Measurements from ENCODE around the gene PRMT1.
"Not testable (repeated sequence)": the region's sequence is repeated elsewhere in the genome, so short reads cannot be mapped to it uniquely, and the experiment has no call there.

Gene PRMT1

DNA sequence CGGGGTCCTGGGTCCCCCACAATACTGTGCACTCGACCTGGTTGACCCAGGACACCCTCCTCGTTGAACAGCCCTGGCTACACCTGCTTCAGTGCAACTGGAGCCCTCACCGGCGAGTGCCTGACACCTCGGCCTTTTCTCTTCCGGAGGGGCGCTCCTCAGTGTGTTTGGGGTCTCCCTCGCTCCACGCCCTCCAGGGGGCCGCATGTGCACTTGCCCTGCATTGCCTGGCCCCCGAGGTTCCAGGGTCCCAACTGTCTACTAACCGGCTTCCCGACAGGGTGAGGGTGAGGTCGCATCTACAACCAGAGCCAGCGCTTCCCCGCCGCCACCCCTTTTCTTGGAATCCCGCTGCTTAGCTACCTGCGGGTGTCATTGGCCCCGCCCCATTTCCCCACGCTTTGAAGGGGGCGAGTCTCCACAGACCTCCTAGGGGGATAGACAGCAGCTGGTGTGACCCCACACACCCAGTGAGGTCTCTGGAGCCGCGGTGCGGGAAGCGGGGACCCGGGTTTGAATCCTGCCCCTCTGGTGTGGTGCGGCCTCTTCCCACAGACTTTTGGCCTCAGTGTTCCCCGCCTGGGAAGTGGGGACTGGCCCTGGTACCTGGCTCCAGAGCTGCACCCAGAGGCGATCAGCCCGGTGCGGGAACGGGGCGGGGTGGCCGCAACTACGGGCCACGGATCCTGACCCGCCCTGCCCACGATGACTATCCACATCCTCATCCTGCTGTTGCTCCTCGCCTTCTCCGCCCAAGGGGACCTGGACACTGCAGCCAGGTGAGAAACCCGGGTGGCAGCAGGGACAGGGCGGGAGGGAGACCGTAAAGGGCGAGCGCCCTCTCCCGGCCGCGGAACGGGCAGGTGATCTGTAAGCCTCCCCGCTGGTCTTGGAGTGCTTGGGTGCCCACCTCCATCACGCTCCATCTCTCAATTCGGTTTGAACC is 12.3 kb downstream of the PRMT1 start, which contains the start of gene ADM5:
Gene ADM5 (plus strand): TSS at position 462 of the 946 bp plus-strand sequence. CDS start 244 bp downstream, at position 706.
- peak; percentile 40 for DNase-seq

DNA sequence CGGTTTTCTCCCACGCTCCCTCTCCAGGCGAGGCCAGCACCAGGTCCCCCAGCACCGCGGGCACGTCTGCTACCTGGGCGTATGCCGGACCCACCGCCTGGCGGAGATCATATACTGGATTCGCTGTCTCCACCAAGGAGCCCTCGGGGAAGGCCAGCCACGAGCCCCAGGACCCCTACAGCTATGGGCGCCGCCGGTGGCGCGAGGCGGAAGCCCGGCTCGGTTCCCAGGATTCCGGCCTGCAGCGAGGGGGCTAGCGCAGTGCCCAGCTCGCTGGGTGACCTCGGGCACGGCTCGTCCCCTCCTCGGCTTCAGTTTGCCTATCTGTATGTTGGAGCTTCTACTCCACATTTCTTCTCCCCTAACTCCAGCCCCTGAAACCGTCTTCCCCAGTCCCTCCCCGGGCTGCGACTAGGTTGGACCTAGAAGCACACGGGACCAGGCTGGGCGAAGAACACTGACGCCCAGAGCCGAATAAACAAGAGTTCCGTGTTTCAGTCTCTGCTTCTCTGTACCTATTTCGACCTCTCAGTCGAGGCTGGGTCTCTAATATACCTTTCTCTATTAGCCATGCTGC is 13.1 kb downstream of the PRMT1 start:
- no peak for DNase-seq

DNA sequence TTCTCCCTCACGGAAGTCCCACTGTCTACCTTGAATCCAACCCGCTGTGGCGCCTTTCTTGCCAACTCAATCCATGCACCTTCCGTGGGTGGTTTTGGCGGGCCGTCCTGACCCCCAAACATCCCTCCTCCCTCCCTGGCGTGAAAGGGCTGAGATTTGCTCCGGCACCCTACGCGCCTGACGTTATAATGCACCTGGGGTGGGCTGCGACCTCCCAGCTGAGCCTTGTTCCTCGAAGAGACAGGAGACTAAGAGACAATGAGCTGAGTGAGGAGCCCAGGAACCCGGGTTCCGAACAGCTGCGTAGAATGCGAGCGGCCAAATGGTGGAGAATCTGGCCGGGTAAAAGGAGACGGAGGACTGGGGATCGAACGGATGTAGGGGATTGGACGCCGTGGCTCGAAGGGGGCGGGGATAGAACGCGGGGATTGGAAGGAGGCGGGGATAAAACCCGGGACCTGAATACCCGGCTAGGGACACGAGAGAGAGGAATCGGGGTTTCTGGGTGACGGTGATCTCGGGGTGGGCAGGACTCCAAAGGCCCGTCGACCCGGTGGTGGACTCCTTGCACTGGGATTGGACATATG is 13.7 kb downstream of the PRMT1 start, which contains the start of gene CPT1C:
Gene CPT1C (plus strand): TSS at position 461 of the 587 bp plus-strand sequence. CDS start 1,137 bp downstream, outside the sequence.
- DNase-seq, result peak; percentile 93

DNA sequence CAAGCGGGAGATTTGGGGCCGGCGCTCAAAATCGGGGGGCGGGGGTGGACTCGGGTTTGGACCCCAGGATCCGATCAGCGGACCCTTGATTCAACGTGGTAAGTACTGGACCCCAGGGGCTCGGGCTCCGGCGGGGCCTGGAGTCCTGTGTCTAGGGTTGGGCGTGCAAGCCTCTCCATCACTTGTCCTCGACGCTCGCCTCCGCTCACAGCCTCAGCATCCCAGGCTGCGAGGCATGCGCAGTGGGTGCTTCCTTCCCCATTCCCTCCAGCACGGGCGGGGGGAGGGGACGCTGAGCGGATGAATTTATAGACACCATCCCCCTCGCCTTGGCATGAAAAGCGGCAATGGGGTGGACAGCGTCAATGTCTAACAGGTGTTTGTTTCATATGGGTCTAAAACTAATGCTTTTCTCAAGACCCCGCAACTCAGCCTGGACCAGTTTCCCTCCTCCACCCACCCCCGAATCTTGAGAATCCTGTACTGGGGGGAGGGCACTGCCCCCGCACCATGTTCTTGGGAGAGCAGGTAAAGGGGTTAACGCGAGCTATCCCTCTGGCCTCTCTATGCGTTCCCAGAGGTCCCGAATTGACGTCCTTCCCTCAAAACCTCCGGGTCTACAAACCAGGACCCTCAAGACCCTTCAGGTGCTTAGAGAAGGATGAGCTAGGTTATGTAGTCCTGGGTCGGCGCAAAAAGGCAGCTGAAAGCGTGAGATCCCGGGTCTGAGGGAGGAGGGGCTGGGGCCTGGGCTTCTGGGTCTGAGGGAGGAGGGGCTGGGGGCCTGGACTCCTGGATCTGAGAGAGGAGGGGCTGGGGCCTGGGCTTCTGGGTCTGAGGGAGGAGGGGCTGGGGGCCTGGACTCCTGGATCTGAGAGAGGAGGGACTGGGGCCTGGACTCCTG is 14.4 kb downstream of the PRMT1 start:
- peak; percentile 55 for DNase-seq

DNA sequence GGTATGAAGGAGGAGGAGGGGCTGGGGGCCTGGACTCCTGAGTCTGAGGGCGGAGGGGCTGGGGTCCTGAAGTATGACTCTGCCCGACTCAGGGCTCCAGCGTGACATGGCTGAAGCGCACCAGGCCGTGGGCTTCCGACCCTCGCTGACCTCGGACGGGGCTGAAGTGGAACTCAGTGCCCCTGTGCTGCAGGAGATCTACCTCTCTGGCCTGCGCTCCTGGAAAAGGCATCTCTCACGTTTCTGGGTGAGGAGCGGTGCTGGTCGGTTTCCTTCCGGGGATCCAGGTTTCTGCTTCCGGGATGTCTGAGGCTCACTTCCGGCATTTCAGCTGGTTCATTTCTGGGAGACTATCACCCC is 15.1 kb downstream of the PRMT1 start:
- DNase-seq, result no peak

DNA sequence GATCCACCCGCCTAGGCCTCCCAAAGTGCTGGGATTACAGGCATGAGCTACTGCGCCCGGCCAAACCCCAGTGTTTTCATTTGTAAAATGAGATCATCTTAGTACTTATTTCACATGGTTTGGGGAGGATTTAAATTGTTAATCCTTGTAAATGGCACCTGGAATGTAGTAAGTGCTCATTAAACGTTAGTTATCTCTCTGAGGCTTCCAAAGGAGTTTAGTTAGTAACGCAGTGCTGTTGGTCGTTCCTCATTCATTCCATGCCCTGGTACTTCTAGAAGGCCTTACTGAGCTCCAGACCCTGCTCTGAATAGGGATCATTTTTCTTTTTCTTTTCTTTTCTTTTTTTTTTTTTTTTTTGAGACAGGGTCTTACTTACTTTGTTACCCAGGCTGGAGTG is 19.0 kb downstream of the PRMT1 start:
- no peak for DNase-seq

DNA sequence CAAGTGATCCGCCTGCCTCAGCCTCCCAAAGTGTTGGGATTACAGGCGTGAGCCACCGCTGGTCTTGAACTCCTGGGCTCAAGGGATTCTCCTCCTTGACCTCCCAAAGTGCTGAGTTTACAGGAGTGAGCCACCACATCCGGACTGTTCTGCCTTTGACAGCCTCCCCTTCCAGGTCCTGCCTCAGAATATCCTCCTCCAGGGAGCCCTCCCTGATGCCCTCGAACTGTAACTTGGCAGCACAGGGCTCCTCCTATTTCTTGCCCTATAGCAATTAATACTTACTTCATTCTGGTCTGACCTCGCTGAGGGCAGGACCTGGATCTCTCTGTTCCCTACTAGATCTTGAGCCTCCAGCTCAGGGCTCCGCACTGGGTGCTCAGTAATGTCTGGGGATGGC is 19.8 kb downstream of the PRMT1 start:
- DNase-seq, result no peak

DNA sequence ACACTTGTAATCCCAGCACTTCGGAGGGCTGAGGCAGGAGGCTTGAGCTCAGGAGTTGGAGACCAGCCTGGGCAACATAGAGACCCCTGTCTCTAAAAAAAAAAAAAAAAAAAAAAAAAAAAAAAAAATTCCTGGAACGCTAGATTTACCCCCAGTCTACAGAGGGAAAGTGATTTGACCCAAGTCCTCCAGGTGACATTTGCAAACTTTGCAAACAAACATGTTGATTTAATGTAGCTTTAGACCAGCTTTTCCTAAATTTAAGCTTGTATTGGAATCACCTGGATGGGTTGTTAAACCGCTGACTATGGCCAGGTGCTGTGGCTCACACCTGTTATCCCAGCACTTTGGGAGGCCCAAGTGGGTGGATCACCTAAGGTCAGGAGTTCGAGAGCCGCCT is 22.3 kb downstream of the PRMT1 start:
- DNase-seq, result no peak

DNA sequence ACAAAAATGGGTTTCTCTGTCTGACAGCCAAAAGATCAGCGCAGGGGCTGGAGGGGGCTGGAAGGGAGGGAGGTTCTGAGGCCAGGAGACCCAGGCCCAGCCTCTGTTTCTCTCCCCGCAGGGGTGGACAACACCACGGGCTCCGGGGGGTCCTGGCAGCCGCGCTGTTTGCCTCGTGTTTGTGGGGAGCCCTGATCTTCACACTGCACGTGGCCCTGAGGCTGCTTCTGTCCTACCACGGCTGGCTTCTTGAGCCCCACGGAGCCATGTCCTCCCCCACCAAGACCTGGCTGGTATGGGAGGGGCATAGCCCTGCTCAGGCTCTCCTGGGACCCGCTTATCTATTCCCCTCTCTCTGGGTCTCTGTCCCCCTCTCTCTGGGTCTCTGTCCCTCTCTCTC is 23.5 kb downstream of the PRMT1 start:
- DNase-seq, result no peak

DNA sequence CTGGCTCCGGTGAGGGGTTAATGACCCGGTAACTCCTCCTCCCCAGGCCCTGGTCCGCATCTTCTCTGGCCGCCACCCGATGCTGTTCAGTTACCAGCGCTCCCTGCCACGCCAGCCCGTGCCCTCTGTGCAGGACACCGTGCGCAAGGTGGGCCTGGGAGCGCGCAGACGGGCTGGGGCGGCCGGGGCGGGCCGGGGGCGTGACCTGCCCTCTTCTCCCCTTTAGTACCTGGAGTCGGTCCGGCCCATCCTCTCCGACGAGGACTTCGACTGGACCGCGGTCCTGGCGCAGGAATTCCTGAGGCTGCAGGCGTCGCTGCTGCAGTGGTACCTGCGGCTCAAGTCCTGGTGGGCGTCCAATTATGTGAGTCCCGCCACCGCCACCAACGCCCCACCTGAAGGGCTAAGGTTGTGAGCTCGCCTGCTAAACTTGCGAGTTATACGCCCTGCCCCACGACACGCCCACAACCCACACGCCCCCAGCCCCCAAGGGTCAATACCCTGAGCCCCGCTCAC is 24.3 kb downstream of the PRMT1 start:
- no peak for DNase-seq

DNA sequence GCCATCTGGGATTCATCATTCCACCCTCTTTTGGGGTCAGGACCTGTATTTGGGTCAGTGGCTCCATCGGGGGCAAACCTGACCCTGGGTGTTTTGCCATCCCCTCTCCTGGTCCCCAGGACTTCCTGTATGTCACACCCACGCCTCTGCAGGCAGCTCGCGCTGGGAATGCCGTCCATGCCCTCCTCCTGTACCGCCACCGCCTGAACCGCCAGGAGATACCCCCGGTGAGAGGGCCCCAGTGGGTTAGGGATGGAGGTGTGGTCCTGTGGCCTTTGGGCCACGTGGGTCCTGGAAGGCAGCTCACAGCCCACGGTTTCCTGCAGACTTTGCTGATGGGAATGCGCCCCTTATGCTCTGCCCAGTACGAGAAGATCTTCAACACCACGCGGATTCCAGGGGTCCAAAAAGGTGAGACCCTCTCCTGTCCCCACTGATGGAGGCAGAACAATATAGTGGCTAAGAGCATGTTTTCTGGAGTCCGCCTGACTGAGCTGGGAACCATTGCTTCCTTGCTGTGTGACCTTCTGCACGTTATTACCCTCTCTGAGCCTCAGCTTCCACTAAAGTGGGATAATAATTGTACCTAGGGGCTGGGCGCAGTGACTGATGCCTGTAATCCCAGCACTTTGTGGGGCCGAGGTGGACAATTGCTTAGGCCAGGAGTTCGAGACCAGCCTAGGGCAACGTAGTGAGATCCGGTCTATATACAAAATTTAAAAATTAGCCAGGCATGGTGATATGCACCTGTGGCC is 28.0 kb downstream of the PRMT1 start:
- no peak for DNase-seq

DNA sequence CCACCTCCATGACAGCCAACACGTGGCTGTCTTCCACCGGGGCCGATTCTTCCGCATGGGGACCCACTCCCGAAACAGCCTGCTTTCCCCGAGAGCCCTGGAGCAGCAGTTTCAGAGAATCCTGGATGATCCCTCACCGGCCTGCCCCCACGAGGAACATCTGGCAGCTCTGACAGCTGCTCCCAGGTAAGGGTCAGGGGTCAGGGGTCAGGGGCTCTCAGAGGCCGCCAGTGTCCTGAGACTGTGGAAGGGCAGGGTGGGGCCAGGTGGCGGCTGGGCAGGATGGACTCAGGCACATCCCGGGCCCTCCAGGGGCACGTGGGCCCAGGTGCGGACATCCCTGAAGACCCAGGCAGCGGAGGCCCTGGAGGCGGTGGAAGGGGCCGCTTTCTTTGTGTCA is 28.8 kb downstream of the PRMT1 start:
- no peak for DNase-seq

DNA sequence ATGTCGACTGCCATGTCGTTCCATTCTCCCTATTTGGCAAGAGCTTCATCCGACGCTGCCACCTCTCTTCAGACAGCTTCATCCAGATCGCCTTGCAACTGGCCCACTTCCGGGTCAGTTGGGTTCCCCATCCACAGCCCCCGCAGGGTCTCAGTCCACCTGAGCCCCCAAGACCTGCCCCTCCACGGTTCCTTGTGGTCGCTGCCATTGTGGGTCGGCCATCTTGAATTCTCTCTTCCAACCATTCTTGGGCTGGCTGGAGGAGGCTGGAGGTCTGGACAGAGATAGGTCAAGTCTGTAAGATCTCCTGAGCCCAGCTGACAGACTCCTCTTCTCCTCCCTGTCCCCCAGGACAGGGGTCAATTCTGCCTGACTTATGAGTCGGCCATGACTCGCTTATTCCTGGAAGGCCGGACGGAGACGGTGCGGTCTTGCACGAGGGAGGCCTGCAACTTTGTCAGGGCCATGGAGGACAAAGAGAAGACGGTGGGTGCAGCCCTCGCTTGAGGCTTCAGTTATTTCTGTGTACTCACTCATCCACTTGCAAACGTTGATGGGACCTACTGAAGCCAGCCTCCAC is 33.4 kb downstream of the PRMT1 start:
- no peak for DNase-seq

DNA sequence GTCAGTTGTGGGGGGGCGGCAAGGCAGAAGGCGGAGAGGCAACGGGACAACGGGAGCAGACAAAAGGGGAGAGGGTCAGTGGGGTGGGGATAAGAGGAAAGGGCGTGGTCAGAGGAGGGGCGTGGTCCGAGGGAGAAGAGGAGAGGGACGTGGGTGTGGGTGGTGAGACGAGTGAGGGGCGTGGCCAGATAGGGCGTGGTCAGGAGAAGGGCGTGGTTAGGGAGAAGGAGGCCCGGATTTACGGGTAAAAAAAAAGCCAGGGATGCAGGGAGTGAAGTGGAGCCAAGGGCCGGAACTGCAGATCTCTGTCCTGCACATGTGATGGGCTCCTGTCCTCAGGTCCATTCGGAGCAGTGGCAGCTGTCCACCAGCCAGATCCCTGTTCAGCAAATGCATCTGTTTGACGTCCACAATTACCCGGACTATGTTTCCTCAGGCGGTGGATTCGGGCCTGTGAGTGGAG is 35.4 kb downstream of the PRMT1 start:
- DNase-seq, result no peak

DNA sequence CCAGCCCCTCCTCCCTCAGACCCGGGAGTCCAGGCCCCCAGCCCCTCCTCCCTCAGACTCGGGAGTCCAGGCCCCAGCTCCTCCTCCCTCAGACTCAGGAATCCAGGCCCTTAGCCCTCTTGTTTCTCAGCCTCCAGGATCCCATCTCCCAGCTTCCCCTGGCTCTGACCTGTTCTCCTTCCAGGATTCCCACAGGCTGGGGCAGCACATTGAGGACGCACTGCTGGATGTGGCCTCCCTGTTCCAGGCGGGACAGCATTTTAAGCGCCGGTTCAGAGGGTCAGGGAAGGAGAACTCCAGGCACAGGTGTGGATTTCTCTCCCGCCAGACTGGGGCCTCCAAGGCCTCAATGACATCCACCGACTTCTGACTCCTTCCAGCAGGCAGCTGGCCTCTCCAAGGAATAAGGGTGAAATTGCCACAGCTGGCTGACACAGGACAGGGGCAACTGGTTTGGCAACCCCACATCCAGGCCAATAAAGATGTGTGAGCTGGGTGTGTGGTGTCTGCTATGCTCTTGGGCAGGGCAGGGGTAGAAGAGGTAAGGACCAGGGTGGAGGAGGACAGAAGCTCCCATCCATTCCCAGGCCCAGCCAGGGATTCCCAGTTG is 36.3 kb downstream of the PRMT1 start:
- DNase-seq, result no peak

DNA sequence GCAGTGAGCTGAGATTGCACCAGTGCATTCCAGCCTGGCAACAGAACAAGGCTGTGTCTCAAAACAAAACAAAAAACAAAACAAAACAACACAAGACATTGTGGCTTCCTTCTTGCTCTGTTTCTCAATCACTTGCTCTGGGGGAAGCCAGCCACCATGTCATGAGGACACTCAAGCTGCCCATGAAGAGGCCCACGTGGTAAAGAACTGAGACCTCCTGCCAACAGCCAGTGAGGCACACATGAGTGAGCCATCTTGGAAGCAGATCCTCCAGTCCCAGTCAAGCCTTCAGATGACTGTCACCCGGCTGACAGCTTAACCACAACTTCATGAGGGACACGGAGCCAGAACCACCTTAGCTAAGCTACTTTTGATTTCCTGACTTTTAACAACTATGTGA is 39.1 kb downstream of the PRMT1 start:
- DNase-seq, result no peak

DNA sequence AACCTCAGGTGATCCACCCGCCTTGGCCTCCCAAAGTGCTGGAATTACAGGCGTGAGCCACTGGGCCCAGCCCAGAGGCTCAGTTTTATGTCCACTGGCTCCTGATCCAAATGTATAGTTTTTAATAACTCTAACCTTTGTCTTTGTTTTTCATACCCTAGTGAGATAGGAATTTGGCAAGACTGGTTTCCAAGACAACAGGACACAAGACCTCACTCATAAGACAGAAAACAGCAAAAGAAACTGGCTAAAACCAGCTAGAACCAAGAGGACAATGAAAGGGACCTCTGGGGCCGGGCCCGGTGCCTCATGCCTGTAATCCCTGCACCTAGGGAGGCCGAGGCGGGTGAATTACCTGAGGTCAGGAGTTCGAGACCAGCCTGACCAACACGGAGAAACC is 41.4 kb downstream of the PRMT1 start:
- DNase-seq, result no peak

DNA sequence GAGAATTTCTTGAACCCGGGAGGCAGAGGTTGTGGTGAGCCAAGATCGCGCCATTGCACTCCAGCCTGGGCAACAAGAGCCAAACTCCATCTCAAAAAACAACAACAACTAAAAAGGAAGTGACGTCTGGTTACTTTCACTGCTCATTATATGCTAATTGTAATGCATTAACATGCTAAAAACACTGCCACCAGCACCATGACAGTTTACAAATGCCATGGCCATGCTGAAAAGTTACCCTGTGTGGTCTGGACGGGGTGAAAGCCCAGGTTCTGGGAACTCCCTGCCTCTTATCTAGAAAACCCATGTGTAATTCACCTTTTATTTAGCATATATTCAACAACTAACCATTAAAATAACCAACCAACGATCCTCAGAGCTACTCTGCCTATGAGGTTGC is 41.9 kb downstream of the PRMT1 start:
- DNase-seq, result no peak

DNA sequence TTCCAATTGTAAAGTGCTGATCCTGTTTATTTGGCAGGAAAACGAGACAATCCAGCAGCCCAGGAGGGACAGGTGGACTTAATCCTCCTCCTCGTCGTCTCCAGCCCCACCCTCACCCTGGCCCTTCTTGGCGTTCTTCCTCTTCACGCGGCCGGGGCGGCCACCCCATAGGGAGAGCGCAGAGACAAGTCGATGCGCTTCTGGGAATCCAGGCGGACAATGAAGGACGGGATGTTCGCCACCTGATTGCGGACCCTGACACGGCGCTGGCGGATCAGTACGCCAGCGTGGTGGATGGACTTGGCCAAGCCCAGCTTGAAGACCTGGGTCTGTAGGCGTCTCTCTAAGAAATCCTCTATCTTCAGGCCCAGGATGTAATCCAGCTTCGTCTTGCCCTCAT is 42.3 kb downstream of the PRMT1 start:
- DNase-seq, result not testable (repeated sequence)

DNA sequence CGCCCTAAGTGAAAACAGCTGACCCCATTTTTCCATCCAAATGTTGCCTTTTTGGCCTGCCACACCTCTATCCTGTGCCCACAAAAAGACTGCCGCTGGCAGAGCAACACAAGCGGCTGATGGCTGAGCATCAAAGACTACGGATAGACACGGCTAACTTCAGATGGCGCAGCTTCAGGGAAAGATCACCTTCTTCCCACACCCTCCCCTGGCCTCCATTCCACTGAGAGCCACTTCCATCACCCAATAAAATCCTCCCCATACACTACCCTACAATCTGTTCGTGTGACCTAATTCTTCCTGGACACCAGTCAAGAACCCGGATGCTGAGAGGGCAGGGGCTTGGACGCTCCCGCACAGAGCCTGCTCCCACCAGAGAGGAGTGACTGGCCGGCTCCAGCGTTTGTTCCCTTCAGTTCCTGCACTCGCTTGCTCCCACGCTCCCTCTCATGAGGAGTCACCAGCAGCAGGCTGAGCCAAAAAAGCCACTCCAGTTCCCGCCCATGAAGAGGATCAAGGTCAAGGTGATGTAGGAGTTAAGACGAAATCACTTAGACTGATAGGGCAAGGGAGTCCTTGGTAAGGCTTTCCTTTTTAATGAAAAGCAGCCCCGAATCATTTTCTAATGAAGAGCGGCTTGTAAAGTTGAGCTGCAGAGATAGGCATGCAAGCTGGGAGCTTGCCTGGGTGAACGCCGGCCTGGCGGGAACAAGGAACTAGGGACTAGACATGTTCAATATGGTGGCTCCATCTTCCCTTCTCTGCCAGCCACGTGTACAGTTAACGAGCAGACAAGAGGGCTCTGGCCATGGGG is 50.4 kb downstream of the PRMT1 start:
- DNase-seq, result no peak
